HG03575 (cell line): Measurements from ENCODE around the gene KCMF1.

ENCODE experiments used
- ATAC-seq: cut with Tn5 transposase; IDR thresholded peaks from one replicate; pipeline ENCODE4 v1.9.1; 2021; ENCODE audit not compliant: unreplicated experiment, insufficient number of reproducible peaks, low FRiP score; ENCODE audit errors: extremely low read depth

The KCMF1 gene

GRCh38 chr2:85012855-85013254 is 41.9 kb downstream of the KCMF1 start:
- no peak for ATAC-seq

GRCh38 chr2:85015653-85016360 is 44.8 kb downstream of the KCMF1 start:
- ATAC-seq, result no peak

GRCh38 chr2:85016446-85016845 is 45.5 kb downstream of the KCMF1 start:
- ATAC-seq, result no peak

- no peak for ATAC-seq
Observed at GRCh38 chr2:85017411-85018048, 46.6 kb downstream of the KCMF1 start.

GRCh38 chr2:85018049-85018447 is 47.1 kb downstream of the KCMF1 start:
- no peak for ATAC-seq

- no peak for ATAC-seq
Observed at GRCh38 chr2:85019121-85019520, 48.2 kb downstream of the KCMF1 start.

- no peak for ATAC-seq
Observed at GRCh38 chr2:85022232-85022631, 51.3 kb downstream of the KCMF1 start.

- no peak for ATAC-seq
Observed at GRCh38 chr2:85024372-85025047, 53.5 kb downstream of the KCMF1 start.

- ATAC-seq, result no peak
Observed at GRCh38 chr2:85032621-85033020, 61.7 kb downstream of the KCMF1 start.

GRCh38 chr2:85033388-85033787 is 62.4 kb downstream of the KCMF1 start:
- ATAC-seq, result no peak

GRCh38 chr2:85034158-85034557 is 63.2 kb downstream of the KCMF1 start:
- no peak for ATAC-seq

- no peak for ATAC-seq
Observed at GRCh38 chr2:85037622-85038021, 66.7 kb downstream of the KCMF1 start.

GRCh38 chr2:85042330-85042729 is 71.4 kb downstream of the KCMF1 start:
- no peak for ATAC-seq

- no peak for ATAC-seq
Observed at GRCh38 chr2:85048534-85048933, 77.6 kb downstream of the KCMF1 start.

- ATAC-seq, result no peak
Observed at GRCh38 chr2:85049236-85049635, 78.3 kb downstream of the KCMF1 start.

- no peak for ATAC-seq
Observed at GRCh38 chr2:85053802-85054201, 82.8 kb downstream of the KCMF1 start.

- ATAC-seq, result no peak
Observed at GRCh38 chr2:85057226-85057962, 86.4 kb downstream of the KCMF1 start.

GRCh38 chr2:85061896-85062295 is 90.9 kb downstream of the KCMF1 start:
- no peak for ATAC-seq

- ATAC-seq, result no peak
Observed at GRCh38 chr2:85062565-85062964, 91.6 kb downstream of the KCMF1 start.
